Fibroblast of the aortic adventitia (primary cell): Measurements from ENCODE around the gene LMNTD2. TPM values are rescaled to one million over a fixed set of nuclear protein-coding genes. Genes with fewer than 3 reads are reported as not detected.

Experiments
- DNase-seq: peaks from one replicate; pipeline ENCODE4 v3.0.0-alpha.2; 2010; ENCODE audit warnings: low read depth
- H3K4me3 ChIP-seq: 2 replicates; pipeline ENCODE4 v1.5.1; 2011; ENCODE audit warnings: low read depth, mild to moderate bottlenecking, control low read depth, low read length, moderate library complexity
- total RNA-seq: library from RNA; depleted of rRNA; stranded (reverse); fragments of >200 nt; gene quantifications from 2 replicates; pipeline ENCODE4 v1.2.3, GENCODE V29; 2012; ENCODE audit warnings: low replicate concordance
- TF ChIP-seq, protein P1 (sequence below): IDR thresholded peaks from 2 replicates; pipeline ENCODE4 v1.5.1; 2011; ENCODE audit warnings: mild to moderate bottlenecking, low read length, control low read depth, inconsistent platforms; ENCODE audit not compliant: insufficient read depth

LMNTD2 gene
- total RNA-seq, 1 donor, result 0.36 TPM

DNA sequence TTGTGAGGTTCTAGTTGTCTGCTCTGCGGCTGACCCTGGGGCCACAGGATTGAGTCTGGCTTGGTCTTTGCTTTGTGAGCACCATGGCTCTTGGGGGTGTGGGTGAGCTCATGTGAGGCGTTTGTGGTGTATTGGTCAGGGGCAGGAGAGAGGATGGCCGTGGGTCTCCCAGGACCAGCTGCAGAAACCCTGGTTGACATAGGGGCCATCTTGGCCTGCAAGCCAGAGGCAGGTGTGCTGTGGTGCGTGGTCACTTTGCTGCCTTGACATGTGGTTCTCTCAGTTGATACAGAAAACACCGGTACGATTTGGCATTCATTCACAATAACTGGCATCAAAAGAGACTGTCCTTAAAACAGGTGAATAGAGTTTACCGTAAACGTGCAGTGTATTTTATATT is 27.0 kb upstream of the LMNTD2 start:
- no peak for DNase-seq
- TF ChIP-seq, protein P1, sequence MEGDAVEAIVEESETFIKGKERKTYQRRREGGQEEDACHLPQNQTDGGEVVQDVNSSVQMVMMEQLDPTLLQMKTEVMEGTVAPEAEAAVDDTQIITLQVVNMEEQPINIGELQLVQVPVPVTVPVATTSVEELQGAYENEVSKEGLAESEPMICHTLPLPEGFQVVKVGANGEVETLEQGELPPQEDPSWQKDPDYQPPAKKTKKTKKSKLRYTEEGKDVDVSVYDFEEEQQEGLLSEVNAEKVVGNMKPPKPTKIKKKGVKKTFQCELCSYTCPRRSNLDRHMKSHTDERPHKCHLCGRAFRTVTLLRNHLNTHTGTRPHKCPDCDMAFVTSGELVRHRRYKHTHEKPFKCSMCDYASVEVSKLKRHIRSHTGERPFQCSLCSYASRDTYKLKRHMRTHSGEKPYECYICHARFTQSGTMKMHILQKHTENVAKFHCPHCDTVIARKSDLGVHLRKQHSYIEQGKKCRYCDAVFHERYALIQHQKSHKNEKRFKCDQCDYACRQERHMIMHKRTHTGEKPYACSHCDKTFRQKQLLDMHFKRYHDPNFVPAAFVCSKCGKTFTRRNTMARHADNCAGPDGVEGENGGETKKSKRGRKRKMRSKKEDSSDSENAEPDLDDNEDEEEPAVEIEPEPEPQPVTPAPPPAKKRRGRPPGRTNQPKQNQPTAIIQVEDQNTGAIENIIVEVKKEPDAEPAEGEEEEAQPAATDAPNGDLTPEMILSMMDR, result no peak
- no peak overlapping the region for H3K4me3 ChIP-seq

DNA sequence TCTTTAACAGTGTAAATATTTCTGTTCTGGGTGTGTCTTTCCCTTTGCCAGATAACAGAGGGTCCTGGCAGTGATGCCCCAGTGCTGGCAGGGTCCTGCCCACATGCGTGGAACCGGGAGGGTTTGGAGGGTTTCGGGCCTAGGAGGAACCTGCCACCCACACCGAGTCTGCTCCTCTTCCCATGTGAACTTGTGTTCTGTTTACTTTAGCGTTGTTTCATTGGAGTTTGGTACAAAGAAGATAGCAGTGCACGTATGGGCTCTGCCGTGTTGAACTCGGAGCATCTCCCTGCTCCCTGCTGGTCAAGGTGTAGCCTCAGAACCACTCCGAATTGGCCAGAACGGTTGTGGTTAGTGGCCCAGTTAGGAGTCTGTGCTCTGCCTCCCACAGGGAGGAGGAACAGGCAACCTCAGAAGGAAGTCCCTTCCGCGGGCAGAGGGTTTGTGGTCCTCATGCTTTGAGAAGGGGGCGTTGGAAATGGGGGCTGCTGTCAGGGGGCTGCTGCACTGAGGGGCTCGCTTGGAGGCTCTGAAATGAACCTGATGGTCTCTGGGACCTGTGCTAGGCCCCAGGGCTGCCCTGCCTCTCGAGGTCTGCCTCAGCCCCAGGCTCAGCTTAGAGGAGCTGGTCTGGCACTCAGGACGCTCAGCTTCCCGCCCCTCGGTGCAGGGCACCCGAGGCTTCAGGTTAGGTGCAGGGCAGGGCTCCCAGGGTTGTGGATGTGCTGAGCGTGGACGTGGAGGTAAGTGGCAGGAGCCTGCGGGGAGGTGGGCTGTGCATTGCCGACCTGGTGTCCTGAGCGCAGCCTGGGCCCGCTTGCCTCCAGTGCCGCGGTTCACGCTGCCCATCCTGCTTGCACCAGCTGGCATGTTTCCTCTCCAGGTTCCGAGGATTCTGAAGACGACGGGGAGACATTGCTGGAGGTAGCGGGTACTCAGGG is 26.1 kb upstream of the LMNTD2 start:
- TF ChIP-seq, protein P1, result no peak
- no peak for DNase-seq
- no peak overlapping the region for H3K4me3 ChIP-seq

DNA sequence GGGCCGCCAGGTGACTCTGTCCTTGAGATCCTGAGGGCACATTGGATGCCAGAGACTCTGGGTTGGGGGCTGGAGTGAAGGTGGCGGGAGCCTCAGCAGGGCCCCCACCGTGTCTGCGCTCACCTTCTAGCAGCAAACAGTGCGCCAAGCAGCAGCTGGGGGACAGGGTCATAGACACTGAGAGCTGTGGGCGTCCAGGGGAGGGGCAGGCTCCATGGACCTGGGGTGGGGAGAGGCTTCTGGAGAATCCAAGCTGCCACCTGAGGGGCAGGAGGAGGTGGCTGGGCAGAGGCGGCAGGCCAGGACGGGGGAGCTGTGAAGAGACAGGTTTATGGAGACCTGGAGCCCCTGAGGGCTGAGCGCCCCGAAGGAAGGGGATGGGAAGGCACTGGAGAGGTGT is 23.7 kb upstream of the LMNTD2 start:
- TF ChIP-seq, protein P1, result no peak
- DNase-seq, result no peak
- H3K4me3 ChIP-seq, result no peak overlapping the region

DNA sequence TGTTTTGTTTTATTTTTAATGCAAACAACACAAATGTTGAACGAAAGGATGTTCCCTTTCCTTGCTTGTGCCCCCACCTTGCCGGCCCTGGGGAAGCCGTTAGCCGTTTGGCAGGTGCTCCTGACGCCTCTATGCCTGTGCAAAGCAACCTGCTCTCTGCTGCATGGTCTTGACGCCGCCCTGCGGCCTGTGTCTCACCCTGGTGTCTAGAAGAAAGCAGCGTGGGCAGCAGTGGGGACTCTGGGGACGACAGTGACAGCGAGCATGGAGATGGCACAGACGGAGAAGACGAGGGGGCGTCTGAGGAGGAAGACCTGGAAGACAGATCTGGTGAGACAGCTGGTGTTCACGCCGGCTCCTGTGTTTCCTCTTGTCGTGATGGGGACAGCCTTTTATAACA is 21.2 kb upstream of the LMNTD2 start:
- H3K4me3 ChIP-seq, result no peak overlapping the region
- no peak for DNase-seq
- TF ChIP-seq, protein P1, result no peak

DNA sequence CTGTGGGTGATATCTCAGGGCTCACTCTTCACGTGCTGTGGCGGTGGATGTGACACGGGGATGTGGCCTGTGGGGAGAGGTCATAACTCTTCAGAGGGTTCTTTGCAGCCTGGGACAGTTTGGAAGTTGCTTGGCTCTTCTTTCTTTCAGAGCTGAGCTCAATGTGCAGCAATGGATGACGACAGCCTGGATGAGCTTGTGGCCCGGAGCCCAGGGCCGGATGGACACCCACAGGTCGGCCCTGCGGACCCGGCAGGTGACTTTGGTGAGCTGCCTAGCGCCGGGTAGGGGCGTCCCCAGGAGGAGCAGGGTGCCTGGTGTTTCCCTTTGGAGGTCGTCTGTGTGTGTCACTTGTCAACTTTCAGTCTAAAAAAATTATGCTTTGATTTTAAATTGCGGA is 20.8 kb upstream of the LMNTD2 start:
- TF ChIP-seq, protein P1, result no peak
- H3K4me3 ChIP-seq, result no peak overlapping the region
- no peak for DNase-seq

DNA sequence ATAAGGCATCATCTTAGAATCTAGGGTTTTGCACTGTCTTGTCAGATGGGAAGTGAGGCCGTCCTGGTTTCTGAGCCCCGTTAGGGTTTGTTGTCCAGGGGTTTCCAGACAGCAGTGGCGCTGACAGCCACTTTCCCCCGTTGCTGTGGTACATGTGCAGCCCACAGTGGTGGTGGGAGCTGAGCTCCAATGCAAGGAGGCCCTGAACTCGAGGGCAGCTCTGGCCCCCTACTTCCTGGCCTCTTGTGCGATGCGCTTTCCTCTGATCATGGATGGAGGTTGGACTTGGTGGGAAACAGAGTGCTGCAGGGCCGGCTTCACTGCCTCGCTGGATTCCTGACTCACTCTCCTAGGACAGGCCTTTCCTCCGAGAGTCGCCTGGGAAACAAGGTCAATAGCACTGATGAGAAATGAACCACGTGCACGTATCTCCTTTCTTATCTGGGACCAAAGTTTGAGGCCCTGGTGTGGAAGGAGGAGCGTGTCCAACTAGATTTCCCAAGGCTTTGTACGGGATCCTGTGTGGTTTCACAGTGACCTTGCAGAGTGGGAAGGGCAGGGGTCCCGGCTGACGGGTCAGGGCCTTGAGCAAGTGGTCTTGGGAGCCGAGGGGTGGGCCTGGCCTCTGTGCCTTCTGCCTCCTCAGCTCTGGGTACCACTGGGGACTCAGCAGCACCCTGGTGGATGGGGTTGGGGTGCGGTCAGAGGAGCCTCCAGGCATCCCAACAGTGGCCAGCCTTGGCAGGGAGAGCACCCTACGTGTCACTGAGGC is 19.5 kb upstream of the LMNTD2 start:
- no peak overlapping the region for H3K4me3 ChIP-seq
- TF ChIP-seq, protein P1, result no peak
- DNase-seq, result no peak
